NCI-H128 (cell line): Measurements from ENCODE around the gene ALDH1A3.
A peak's percentile ranks its signal among the peaks of the same experiment; 100 is the strongest.

Experiments
- DNase-seq: peaks from one replicate; lab custom pipeline; 2025; ENCODE audit not compliant: unreplicated experiment; lab: John Stamatoyannopoulos, UW

The ALDH1A3 gene

GRCh38 chr15:100925480-100925879, 45.8 kb downstream of the ALDH1A3 start:
- DNase-seq: no peak

GRCh38 chr15:100926258-100926657, 46.6 kb downstream of the ALDH1A3 start:
- no peak for DNase-seq

- DNase-seq: no peak
Observed at GRCh38 chr15:100926971-100927756, 47.5 kb downstream of the ALDH1A3 start.

GRCh38 chr15:100928632-100929280, 49.1 kb downstream of the ALDH1A3 start:
- DNase-seq: peak; percentile 0

- no peak for DNase-seq
Observed at GRCh38 chr15:100929641-100930042, 50.0 kb downstream of the ALDH1A3 start.

- DNase-seq: no peak
Observed at GRCh38 chr15:100930306-100930848, 50.7 kb downstream of the ALDH1A3 start.

GRCh38 chr15:100931143-100931890, 51.7 kb downstream of the ALDH1A3 start:
- no peak for DNase-seq

- no peak for DNase-seq
Observed at GRCh38 chr15:100932676-100933348, 53.2 kb downstream of the ALDH1A3 start.

GRCh38 chr15:100934166-100934565, 54.5 kb downstream of the ALDH1A3 start:
- no peak for DNase-seq

GRCh38 chr15:100934726-100935125, 55.1 kb downstream of the ALDH1A3 start:
- no peak for DNase-seq

GRCh38 chr15:100937171-100937570, 57.5 kb downstream of the ALDH1A3 start:
- no peak for DNase-seq

GRCh38 chr15:100939791-100940190, 60.2 kb downstream of the ALDH1A3 start:
- DNase-seq: no peak

- no peak for DNase-seq
Observed at GRCh38 chr15:100940767-100941379, 61.2 kb downstream of the ALDH1A3 start.

GRCh38 chr15:100941536-100941935, 61.9 kb downstream of the ALDH1A3 start:
- DNase-seq: no peak

GRCh38 chr15:100942656-100943425, 63.2 kb downstream of the ALDH1A3 start:
- DNase-seq: no peak

GRCh38 chr15:100944244-100944895, 64.7 kb downstream of the ALDH1A3 start:
- DNase-seq: no peak

- no peak for DNase-seq
Observed at GRCh38 chr15:100944986-100945385, 65.4 kb downstream of the ALDH1A3 start.

GRCh38 chr15:100947760-100948429, 68.3 kb downstream of the ALDH1A3 start:
- DNase-seq: no peak

GRCh38 chr15:100948430-100948762, 68.8 kb downstream of the ALDH1A3 start:
- no peak for DNase-seq
